K562 (cell line): Measurements from ENCODE around the gene BAHD1. TPM values are rescaled to one million over a fixed set of nuclear protein-coding genes. Genes with fewer than 3 reads are reported as not detected.
A peak's percentile ranks its signal among the peaks of the same experiment; 100 is the strongest.

Experiments used
- ATAC-seq: fragments of 200-7000 bp; cut with Tn5 transposase; 3 replicates; pipeline ENCODE4 v1.9.1; 2020; ENCODE audit warnings: moderate library complexity
- BruUV-seq: library from RNA; stranded (reverse); fragments of 400-500 nt; replicated peaks from 2 replicates; lab custom pipeline; 2021; lab: Mats Ljungman, UMichigan
- CTCF ChIA-PET: fragments of 300-600 bp; formaldehyde crosslinking; extraction: SDS; loops from one replicate; lab custom pipeline; 2021; ENCODE audit warnings: low intra/inter-chr PET ratio; lab: Yijun Ruan, JAX
- POLR2A ChIA-PET: fragments of 300-600, 350-650 bp; sonication (Branson Sonifier 250); formaldehyde crosslinking; extraction: SDS; loops from one replicate; lab custom pipeline; 2021; ENCODE audit warnings: antibody characterized with exemption, inconsistent platforms; lab: Yijun Ruan, JAX
- DNase-seq, 4 experiments: peaks; one replicate each; pipeline versions ENCODE4 v3.0.0 to v3.0.0-alpha.2; 2011 to 2018; ENCODE audit warnings: low spot score in 3 of 4, mixed read lengths in 3 of 4; ENCODE audit errors: extremely low read depth in 1 of 4
- FAIRE-seq: peaks from 2 replicates; lab custom pipeline; 2011; peaks lifted over from hg19 to GRCh38; lab: Jason Lieb, UNC
- H2AFZ ChIP-seq: 2 replicates; pipeline ENCODE4 v1.6.0; 2011; ENCODE audit warnings: low read depth, low read length, control low read depth, inconsistent platforms
- H3K27ac ChIP-seq: fragments of 200-600 bp; 3 replicates; pipeline ENCODE4 v1.8.0; 2011; ENCODE audit warnings: low read depth, mild to moderate bottlenecking, control low read depth, inconsistent platforms, low read length, moderate library complexity, mixed read lengths; ENCODE audit errors: extremely low read depth
- H3K27me3 ChIP-seq, 2 experiments: fragments of 300-600 bp in 1 of 2; 2 replicates in 1 of 2; 3 replicates in 1 of 2; pipeline versions ENCODE4 v1.6.0 to v1.8.0; 2011; ENCODE audit warnings: inconsistent platforms in 2 of 2, low read length in 2 of 2, mild to moderate bottlenecking in 1 of 2, mixed read lengths in 1 of 2, moderate library complexity in 1 of 2; ENCODE audit not compliant: control insufficient read depth in 2 of 2, insufficient read depth in 2 of 2
- H3K36me3 ChIP-seq: fragments of 300-600 bp; 3 replicates; pipeline ENCODE4 v1.8.0; 2011; ENCODE audit warnings: mild to moderate bottlenecking, low read length, inconsistent platforms; ENCODE audit not compliant: control insufficient read depth, insufficient read depth
- H3K4me1 ChIP-seq, 2 experiments: fragments of 200-600 bp in 1 of 2; replicated peaks in 1 of 2; 2 replicates in 1 of 2; 3 replicates in 1 of 2; pipeline versions ENCODE4 v1.5.1 to v1.8.0; 2011; ENCODE audit warnings: inconsistent platforms in 2 of 2, low read length in 2 of 2, mild to moderate bottlenecking in 1 of 2, mixed read lengths in 1 of 2, moderate library complexity in 1 of 2; ENCODE audit not compliant: control insufficient read depth in 2 of 2, insufficient read depth in 2 of 2
- H3K4me2 ChIP-seq: 2 replicates; pipeline ENCODE4 v1.6.1; 2011; ENCODE audit warnings: low read length, control low read depth, inconsistent platforms, mixed read lengths; ENCODE audit not compliant: insufficient read depth
- H3K4me3 ChIP-seq: fragments of 200-600 bp; sonication (generic), shearing (Covaris generic); 2 replicates; pipeline ENCODE4 v1.5.1; 2016; ENCODE audit warnings: control low read depth, inconsistent platforms
- H3K79me2 ChIP-seq: fragments of 200-600 bp; 3 replicates; pipeline ENCODE4 v1.8.0; 2011; ENCODE audit warnings: low read length, inconsistent platforms; ENCODE audit not compliant: control insufficient read depth, insufficient read depth
- H3K9ac ChIP-seq, 2 experiments: 2 replicates each; pipeline versions ENCODE4 v1.6.0 to v1.6.1; 2011; ENCODE audit warnings: low read depth in 2 of 2, low read length in 2 of 2, control low read depth in 1 of 2, inconsistent platforms in 1 of 2, mild to moderate bottlenecking in 1 of 2, mixed read lengths in 1 of 2; ENCODE audit not compliant: insufficient read depth in 1 of 2
- H3K9me1 ChIP-seq: one replicate; pipeline ENCODE4 v1.6.0; 2011; ENCODE audit warnings: inconsistent platforms, mild to moderate bottlenecking, low read length, moderate library complexity; ENCODE audit not compliant: control insufficient read depth, insufficient read depth
- H3K9me3 ChIP-seq: replicated peaks from 2 replicates; pipeline ENCODE4 v1.5.1; 2011; ENCODE audit warnings: low read depth, low read length, inconsistent platforms; ENCODE audit not compliant: control insufficient read depth, insufficient read depth
- H4K20me1 ChIP-seq: replicated peaks from 2 replicates; pipeline ENCODE4 v1.6.1; 2011; ENCODE audit warnings: low read length, inconsistent platforms, mixed read lengths; ENCODE audit not compliant: control insufficient read depth, insufficient read depth
- CC2D1A ChIP-seq: fragments of 450-650 bp; IDR thresholded peaks from 2 replicates; pipeline ENCODE4 v1.6.1; 2017; ENCODE audit warnings: mild to moderate bottlenecking
- CHD4 ChIP-seq: fragments of 200-600 bp; sonication (generic); IDR thresholded peaks from 3 replicates; pipeline ENCODE4 v1.6.1; 2012; ENCODE audit warnings: low read depth, mild to moderate bottlenecking, mixed read lengths, low read length, inconsistent platforms; ENCODE audit not compliant: insufficient read depth, insufficient replicate concordance, poor library complexity, severe bottlenecking
- GATA2 ChIP-seq: sonication (generic); formaldehyde crosslinking; IDR thresholded peaks from 2 replicates; pipeline ENCODE4 v1.4.0; 2020; ENCODE audit warnings: mild to moderate bottlenecking, missing genetic modification reagents
- JUND ChIP-seq, 2 experiments: IDR thresholded peaks; 2 replicates in 1 of 2; 3 replicates in 1 of 2; pipeline ENCODE4 v1.6.1; 2011; ENCODE audit warnings: borderline replicate concordance in 2 of 2, low read depth in 2 of 2, low read length in 2 of 2, improper control_type of control experiment in 1 of 2, missing biosample characterization in 1 of 2, missing genetic modification characterization in 1 of 2, missing genetic modification reagents in 1 of 2
- KHSRP ChIP-seq: fragments of 450-650 bp; IDR thresholded peaks from 2 replicates; pipeline ENCODE4 v1.6.1; 2017
- KLF13 ChIP-seq: fragments of 450-650 bp; IDR thresholded peaks from 2 replicates; pipeline ENCODE4 v1.6.1; 2016; ENCODE audit warnings: missing genetic modification characterization, low read depth, mild to moderate bottlenecking, missing compliant biosample characterization, moderate library complexity, borderline replicate concordance
- NUFIP1 ChIP-seq: fragments of 450-650 bp; IDR thresholded peaks from 2 replicates; pipeline ENCODE4 v1.6.1; 2018; ENCODE audit not compliant: partially characterized antibody
- RB1 ChIP-seq: fragments of 450-650 bp; IDR thresholded peaks from 2 replicates; pipeline ENCODE4 v1.6.1; 2017; ENCODE audit warnings: low read depth, mild to moderate bottlenecking
- SNIP1 ChIP-seq: fragments of 450-650 bp; IDR thresholded peaks from 2 replicates; pipeline ENCODE4 v1.7.1; 2017; ENCODE audit warnings: low read depth, mild to moderate bottlenecking
- TEAD4 ChIP-seq, 2 experiments: sonication (generic) in 1 of 2; formaldehyde crosslinking in 1 of 2; IDR thresholded peaks; 2 replicates each; pipeline versions ENCODE4 v1.6.1 to v1.8.0; 2012 to 2022; ENCODE audit warnings: borderline replicate concordance in 1 of 2, inconsistent platforms in 1 of 2, low read length in 1 of 2, mild to moderate bottlenecking in 1 of 2, missing genetic modification reagents in 1 of 2
- XRCC3 ChIP-seq: fragments of 450-650 bp; IDR thresholded peaks from 2 replicates; pipeline ENCODE4 v1.6.1; 2017; ENCODE audit warnings: mild to moderate bottlenecking, moderate library complexity
- YY1 ChIP-seq, 3 experiments: IDR thresholded peaks; 2 replicates each; pipeline ENCODE4 v1.6.1; 2011; ENCODE audit warnings: low read length in 2 of 3, mild to moderate bottlenecking in 2 of 3, moderate library complexity in 2 of 3, borderline replicate concordance in 1 of 3, control low read depth in 1 of 3, low read depth in 1 of 3; ENCODE audit not compliant: insufficient read depth in 3 of 3, insufficient replicate concordance in 2 of 3, control insufficient read depth in 1 of 3, insufficient read length in 1 of 3; ENCODE audit errors: extremely low read depth in 1 of 3
- ZNF197 ChIP-seq: fragments of 200-800 bp; sonication (Bioruptor generic); IDR thresholded peaks from 2 replicates; pipeline ENCODE4 v1.6.1; 2016; ENCODE audit warnings: low read depth, missing genetic modification characterization, missing compliant biosample characterization
- ZNF282 ChIP-seq: sonication (generic); formaldehyde crosslinking; IDR thresholded peaks from 2 replicates; pipeline ENCODE4 v1.8.1; 2023; ENCODE audit warnings: missing genetic modification reagents
- ZNF3 ChIP-seq: fragments of 250-450 bp; sonication (Bioruptor Pico); IDR thresholded peaks from 2 replicates; pipeline ENCODE4 v1.5.0; 2021; ENCODE audit warnings: mild to moderate bottlenecking, moderate library complexity
- WGBS: fragments of 100-300 bp; shearing (Covaris generic); methylation state at CpG from one replicate; pipeline ENCODE4 v1.1.6; 2016; ENCODE audit warnings: low coverage, mixed read lengths; ENCODE audit not compliant: insufficient coverage; ENCODE audit errors: missing lambda C conversion rate; 5-methylcytosine and 5-hydroxymethylcytosine counted together
- in situ Hi-C: fragments of 300-500 bp; cut with MboI; formaldehyde crosslinking; loops from 4 replicates; pipeline ENCODE4 v1.15.0; 2018; ENCODE audit warnings: inconsistent platforms, mixed read lengths
- intact Hi-C: fragments of 100-400 bp; cut with micrococcal nuclease; formaldehyde crosslinking; loops from 2 replicates; pipeline ENCODE4 v1.14.2; 2022
- polyA plus RNA-seq, 8 experiments: library from polyadenylated mRNA; depleted of rRNA in 4 of 8; stranded (reverse) in 5 of 8; unstranded in 3 of 8; fragments of >200 nt; fragmentation: Nextera tagmentation in 2 of 8; fragmentation: Illumina TruSeq in 1 of 8; extraction: Ambion mirVana in 2 of 8; extraction: Trizol in 1 of 8; gene quantifications; 2 replicates each; pipeline versions ENCODE4 v1.2.1 to v1.2.3, GENCODE V29; 2011 to 2014; ENCODE audit warnings: inconsistent platforms in 1 of 8, missing spikeins in 1 of 8
- total RNA-seq, 7 experiments: library from RNA; depleted of rRNA in 6 of 7; stranded (reverse); fragments of >200 nt in 6 of 7; fragmentation: Illumina TruSeq in 2 of 7; extraction: Trizol in 2 of 7; gene quantifications; 2 replicates each; pipeline versions ENCODE4 v1.2.1 to v1.2.3, GENCODE V29; 2011 to 2021; ENCODE audit warnings: low replicate concordance in 1 of 7
- TF ChIP-seq, protein P1 (sequence below): fragments of 250-450 bp; sonication (Bioruptor Pico); IDR thresholded peaks from 2 replicates; pipeline ENCODE4 v1.8.0; 2021; ENCODE audit warnings: borderline replicate concordance, mild to moderate bottlenecking, moderate library complexity; ENCODE audit not compliant: poor library complexity, severe bottlenecking

BAHD1 gene
- total and polyA plus RNA-seq, 9 of the 15 experiments (the other 6 are each of a cell fraction or from before 2014, with no cell fraction given), result 0.55 to 38.5 (median 11.5) TPM

DNA sequence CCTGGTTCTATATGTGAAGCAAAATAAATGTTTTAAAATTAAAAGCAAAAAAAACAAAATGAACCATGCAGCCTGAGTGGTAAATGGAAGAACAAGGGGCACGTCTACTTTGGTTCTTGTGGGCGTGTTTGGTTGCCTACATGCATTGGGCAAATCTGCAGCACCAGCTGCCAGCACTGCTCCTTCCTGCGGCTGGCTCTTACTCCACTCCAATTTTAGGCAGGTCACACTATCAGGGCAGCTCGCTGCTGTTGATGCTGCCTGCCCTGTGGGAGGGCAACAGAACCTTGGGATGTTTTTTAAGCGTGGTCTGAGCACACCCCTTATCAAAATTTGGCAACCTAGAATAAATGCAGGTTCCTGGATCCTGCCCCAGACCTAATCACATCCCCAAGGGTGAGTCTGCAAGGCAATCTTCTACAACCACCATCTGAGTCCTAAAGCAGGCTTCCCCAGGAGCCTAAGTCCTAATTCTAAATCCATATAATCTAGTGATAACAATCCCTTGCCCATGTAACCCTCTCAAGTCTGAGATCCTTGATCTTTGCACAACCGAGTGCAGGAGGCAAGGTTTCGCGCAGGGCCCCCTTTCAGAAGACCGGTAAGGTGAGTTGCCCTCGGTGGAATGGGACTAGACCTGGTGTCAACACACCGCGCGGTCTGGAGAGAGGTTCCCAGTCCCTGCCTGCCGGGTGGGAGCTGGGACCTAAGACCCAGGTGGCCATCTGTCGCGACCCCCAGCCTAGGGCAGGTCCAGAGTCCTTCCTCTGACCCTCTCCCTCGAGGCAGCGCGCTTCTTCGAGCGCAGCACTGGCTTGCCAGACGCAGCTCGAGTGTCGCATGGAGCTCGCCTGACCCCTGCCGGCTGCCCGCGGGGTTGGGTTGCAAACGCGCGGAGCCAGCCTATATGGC lies 19.3 kb upstream of the BAHD1 start:
- H3K9me3 ChIP-seq, result no peaks in the 10 kb centered on the region
- FAIRE-seq, result peak; percentile 73
- peak overlapping the region; percentile 93 for H2AFZ ChIP-seq
- H3K4me3 ChIP-seq, result no peak overlapping the region
- peak; percentile 84 to 89 (median 86) for DNase-seq
- H3K9me1 ChIP-seq, result no peaks in the 10 kb centered on the region
- CTCF ChIA-PET, result interaction anchor here (0.7 to 3.1 kb wide), 8 partner anchors 53 to 204 kb away, joined by 3 to 28 read pairs (median 6); partner anchors contain the start of gene INAFM2
- H3K36me3 ChIP-seq, result no peaks in the 10 kb centered on the region
- peak overlapping the region; percentile 64 for H3K4me2 ChIP-seq
- 26% methylated on average over 31 of the region's 31 CpGs for WGBS
- in situ Hi-C loops, result loop anchor here (5.0 to 10.0 kb wide), 3 partner anchors 74 to 367 kb away; no protein-coding TSS in a partner anchor
- peak; percentile 100 for ATAC-seq
- H3K27ac ChIP-seq, result no peak overlapping the region
- no TSS peak for BruUV-seq
- H4K20me1 ChIP-seq, result no peaks in the 10 kb centered on the region
- POLR2A ChIA-PET, result interaction anchor here (0.6 to 1.4 kb wide), 6 partner anchors 23 to 457 kb away, joined by 3 read pairs; no protein-coding TSS in a partner anchor
- no peaks in the 10 kb centered on the region for H3K79me2 ChIP-seq
- intact Hi-C loops, result loop anchor here (1.0 to 5.0 kb wide), 4 partner anchors 64 to 139 kb away; partner anchors contain the start of genes ANKRD63, DISP2 and INAFM2
- H3K9ac ChIP-seq, result peak overlapping the region in 1 of 2 experiments; percentile 87; a peak in 2 of 4 replicates
- H3K27me3 ChIP-seq, result no peaks in the 10 kb centered on the region
- peaks cover 2 to 14% of the 10 kb centered on the region in 2 experiments; a peak in 4 of 5 replicates for H3K4me1 ChIP-seq
- no peak for TF ChIP-seq ZNF3
- 0 out of 2 replicates have a peak, but pooled peaks have one; percentile 14 for TF ChIP-seq TEAD4 (IDR thresholded peaks at IDR 0.05; ENCODE audit: low read length)
- no peak for TF ChIP-seq TEAD4 (CRISPR knock-in tag; IDR thresholded peaks at IDR 0.05; ENCODE audit: borderline replicate concordance)
- no peak for TF ChIP-seq NUFIP1
- peak; percentile 68 for TF ChIP-seq CC2D1A
- TF ChIP-seq YY1 (IDR thresholded peaks at IDR 0.05; ENCODE audit: borderline replicate concordance in 1 of 3, control insufficient read depth in 1 of 3, extremely low read depth in 1 of 3, insufficient read depth in 3 of 3, insufficient read length in 1 of 3, insufficient replicate concordance in 2 of 3, low read depth in 1 of 3, low read length in 2 of 3), result peak in 1 of 3 experiments; percentile 50
- TF ChIP-seq, protein P1, sequence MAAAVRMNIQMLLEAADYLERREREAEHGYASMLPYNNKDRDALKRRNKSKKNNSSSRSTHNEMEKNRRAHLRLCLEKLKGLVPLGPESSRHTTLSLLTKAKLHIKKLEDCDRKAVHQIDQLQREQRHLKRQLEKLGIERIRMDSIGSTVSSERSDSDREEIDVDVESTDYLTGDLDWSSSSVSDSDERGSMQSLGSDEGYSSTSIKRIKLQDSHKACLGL (CRISPR knock-in tag), result no peak
- TF ChIP-seq SNIP1, result no peak
- no peak for TF ChIP-seq ZNF197 (CRISPR knock-in tag)
- TF ChIP-seq CHD4, result no peak
- TF ChIP-seq KHSRP, result no peak
- no peak for TF ChIP-seq XRCC3
- TF ChIP-seq RB1, result peak; percentile 90; the same call in 1 of the 2 replicates
- TF ChIP-seq ZNF282, result no peak
- peak; percentile 36; the same call in 1 of the 2 replicates for TF ChIP-seq JUND (IDR thresholded peaks at IDR 0.05; ENCODE audit: borderline replicate concordance, low read depth, low read length)
- no peak for TF ChIP-seq JUND (tag; IDR thresholded peaks at IDR 0.05; ENCODE audit: borderline replicate concordance, low read depth, low read length)
- TF ChIP-seq KLF13 (tag), result peak; percentile 48; the same call in 1 of the 2 replicates
- no peak for TF ChIP-seq GATA2 (CRISPR knock-in tag)
